HG03439 (cell line): Measurements from ENCODE around the gene RCC1.
A peak's percentile ranks its signal among the peaks of the same experiment; 100 is the strongest.
"Not testable (repeated sequence)": the region's sequence is repeated elsewhere in the genome, so short reads cannot be mapped to it uniquely, and the experiment has no call there.

Experiments
- ATAC-seq: cut with Tn5 transposase; IDR thresholded peaks from one replicate; pipeline ENCODE4 v1.9.1; 2021; ENCODE audit warnings: mild to moderate bottlenecking, moderate library complexity; ENCODE audit not compliant: unreplicated experiment

Gene RCC1

DNA sequence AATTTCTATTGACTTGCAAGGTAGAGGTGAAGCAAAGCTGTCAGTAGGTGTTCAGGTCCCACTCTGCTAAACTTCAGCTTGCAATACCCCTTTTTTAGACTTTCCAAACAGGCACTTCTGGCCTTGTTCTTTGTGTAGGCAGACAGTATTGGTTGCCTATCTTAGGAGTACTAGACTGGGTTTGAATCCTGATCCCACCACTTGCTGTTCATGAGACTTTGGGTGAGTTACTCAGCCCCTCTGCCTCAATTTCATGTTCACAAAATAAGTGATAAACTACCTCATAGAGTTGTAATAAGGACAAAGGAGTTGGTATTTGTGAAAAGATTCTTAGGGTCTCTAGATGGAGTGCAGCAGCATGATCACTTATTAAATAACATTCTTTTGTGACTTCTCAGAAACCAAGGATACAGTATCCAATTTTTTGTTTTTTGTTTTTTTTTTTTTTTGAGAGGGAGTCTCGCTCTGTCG lies 5.2 kb downstream of the RCC1 start:
- no peak for ATAC-seq

DNA sequence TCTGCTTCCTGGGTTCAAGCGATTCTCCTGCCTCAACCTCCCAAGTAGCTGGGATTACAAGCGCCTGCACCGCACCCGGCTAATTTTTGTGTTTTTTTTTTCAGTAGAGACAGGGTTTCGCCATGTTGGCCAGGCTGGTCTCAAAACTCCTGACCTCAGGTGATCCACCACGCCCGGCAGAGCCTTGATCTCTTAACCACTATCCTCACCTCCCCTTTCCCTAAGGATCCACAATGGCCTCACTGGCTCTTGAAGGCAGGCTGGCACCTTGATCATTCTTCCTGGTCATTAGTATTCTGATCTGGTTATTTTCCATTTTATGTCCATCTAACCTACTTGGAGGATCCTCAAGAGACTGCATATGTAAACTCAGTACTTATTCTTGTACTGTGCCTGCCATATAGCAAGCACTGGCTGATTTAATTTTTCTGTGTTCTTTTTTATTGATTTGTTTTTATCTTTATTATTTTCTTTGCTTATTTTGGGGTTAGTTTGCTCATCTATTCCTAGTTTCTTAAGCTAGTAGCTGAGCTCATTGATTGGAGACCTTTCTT lies 6.3 kb downstream of the RCC1 start:
- no peak for ATAC-seq

DNA sequence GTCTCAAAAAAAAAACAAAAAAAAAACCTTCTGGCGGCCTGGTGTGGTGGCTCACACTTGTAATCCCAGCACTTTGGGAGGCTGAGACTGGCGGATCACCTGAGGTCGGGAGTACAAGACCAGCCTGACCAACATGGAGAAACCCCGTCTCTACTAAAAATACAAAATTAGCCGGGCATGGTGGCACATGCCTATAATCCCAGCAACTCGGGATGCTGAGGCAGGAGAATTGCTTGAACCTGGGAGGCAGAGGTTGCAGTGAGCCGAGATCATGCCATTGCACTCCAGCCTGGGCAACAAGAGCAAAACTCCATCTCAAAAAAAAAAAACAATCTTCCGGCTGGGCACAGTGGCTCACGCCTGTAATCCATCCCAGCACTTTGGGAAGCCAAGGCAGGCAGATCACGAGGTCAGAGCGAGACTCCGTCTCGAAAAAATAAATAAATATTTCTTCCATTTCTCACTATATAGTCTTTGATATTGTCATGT lies 8.6 kb downstream of the RCC1 start:
- ATAC-seq: not testable (repeated sequence)

DNA sequence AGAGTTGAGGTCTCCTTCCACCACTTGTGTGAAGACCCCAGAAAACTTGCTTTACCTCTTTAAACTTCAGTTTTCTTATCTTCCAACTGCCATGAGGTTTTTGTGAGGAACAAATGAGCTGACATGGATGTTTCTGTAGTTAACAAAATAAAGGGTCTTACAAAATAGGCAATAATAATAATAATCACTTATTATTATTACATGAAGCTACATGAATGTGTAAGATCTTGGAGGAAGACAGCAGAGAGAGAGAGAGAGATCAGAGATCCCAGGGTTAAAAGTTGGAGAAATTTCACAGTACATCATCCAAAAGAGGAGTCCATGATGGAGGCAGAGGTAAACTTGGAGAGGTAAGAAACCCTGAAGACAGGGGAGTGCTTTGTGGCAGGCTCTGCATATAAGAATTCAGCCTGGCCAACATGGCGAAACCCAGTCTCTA lies 10.7 kb downstream of the RCC1 start:
- ATAC-seq: no peak

DNA sequence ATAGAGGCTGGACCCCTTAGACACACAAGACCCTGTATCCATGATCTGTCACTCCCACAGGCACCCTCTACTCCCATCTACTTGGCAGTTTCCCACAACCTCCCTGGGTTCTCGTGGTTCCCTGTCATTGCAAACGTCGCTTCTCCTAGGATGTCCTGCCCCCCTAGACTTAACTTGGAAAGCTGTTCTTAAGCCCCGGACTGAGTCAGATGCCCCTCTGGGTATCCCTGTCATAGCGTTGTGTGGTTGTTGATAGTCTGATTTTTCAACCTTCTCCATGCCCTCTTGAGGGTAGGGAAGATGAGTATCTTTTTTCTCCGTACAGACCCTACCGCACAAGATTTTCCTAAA lies 11.8 kb downstream of the RCC1 start:
- ATAC-seq: peak; percentile 1

DNA sequence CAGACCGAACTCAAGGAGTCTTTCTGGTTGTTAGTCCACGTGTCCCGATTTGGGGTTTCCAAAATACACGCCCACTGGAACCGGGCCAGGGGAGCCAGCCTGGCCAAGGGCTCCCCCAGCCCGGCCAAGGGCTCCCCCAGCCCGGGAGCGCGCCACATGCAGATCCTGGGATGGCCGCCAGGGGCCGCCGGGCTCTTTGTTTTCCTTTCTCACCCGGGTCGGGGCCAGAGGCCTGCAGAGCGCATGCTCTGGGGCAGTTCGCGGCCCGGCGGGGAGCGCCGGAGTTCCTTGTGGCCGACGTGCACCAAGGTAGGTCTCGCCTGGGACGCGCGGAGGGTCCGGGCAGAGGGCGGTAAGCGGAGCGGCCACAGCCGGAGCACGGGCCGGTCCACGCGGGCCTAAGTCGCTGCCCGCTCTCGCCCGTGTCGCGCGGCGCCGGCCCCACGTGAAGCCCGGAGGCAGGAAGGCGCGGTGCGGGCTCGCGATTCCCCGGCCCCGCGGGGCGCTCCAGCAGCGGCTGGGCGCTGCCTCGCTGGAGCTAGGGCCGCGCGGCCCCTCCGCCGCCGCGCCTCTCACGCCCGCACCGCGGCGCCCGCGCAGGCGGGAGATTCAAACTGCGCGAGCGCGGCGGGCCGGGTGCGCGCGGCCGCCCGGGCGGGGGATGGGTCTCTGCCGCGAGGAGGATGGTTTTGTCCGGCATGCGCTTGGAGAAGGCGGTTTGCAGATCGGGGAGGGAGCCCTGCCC lies 12.3 kb downstream of the RCC1 start:
- peak; percentile 81 for ATAC-seq

DNA sequence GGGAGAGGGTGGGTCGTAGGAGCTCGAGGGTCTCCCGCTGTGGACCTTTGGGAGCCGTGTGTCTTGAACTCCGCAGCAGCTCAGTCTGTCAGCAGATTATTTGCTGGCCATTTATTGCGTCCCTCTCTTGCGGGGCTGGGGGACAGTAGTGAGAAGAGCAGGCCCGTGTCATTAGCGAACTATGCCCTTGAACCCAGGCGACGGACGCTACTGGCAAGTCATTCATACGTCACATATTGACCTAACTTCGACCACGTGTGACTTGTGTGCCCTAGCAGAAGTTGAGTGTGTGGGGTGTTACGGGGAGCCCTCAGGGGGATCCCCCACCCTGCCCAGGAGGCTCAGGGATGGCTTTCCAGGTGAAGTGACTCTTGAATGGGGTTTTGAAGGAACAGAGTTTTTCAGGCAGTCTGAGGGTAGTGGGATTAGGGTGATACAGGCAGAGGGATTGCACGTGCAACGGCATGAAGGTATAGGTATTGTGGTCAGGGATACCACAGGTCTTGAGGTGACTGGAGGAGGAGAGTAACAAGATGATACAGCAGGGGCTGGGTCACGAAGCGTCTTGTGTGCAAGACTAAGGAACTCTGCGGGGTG lies 13.0 kb downstream of the RCC1 start:
- no peak for ATAC-seq

DNA sequence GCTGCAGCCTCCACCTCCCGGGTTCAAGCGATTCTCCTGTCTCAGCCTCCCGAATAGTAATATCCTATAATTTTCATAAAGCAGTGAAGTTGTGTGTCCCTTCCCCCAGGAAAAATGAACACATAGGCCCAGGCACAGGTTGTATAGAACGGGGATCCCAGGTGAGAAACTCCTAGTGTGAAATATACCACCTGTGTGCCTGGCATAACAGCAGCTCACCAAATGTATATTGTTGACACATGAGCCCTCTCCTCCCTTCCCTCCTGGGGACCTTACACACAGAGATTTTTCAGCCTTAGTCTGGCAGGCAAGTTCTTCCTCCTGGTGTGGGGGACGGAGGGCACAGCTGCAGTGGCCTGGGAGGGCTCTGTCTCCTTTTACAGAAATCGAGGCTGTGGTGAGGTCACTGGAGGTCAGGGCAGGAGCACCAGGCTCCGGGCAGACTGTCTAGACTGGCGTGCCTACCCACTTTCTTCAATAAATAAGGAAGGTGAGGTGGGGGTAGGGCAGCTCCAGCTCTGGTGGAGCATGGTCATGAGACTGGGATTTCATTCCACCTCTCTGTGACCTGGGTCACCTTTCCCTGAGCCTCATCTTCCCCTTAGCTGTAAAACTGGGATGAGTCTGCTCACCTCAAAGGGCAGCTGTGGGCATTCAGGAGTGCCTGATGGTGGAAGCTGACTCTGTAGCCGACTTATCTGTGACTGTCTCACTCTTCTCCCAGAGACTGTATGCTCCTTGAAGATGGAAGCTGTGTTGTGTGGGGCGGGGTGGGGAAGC lies 14.3 kb downstream of the RCC1 start:
- no peak for ATAC-seq

DNA sequence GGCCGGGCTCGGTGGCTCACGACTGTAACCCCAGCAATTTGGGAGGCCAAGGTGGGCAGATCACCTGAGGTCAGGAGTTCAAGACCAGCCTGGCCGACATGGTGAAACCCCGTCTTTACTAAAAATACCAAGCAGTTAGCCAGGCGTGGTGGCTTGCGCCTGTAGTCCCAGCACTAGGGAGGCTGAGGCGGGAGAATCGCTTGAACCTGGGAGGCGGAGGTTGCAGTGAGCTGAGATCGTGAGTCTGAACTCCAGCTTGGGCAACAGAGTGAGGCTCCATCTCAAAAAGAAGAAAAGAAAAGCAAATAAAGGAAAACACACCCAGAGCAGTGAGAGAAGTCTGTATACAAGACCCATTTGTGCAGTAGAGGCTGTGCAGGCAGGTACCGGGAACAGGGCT lies 15.0 kb downstream of the RCC1 start:
- ATAC-seq: not testable (repeated sequence)

DNA sequence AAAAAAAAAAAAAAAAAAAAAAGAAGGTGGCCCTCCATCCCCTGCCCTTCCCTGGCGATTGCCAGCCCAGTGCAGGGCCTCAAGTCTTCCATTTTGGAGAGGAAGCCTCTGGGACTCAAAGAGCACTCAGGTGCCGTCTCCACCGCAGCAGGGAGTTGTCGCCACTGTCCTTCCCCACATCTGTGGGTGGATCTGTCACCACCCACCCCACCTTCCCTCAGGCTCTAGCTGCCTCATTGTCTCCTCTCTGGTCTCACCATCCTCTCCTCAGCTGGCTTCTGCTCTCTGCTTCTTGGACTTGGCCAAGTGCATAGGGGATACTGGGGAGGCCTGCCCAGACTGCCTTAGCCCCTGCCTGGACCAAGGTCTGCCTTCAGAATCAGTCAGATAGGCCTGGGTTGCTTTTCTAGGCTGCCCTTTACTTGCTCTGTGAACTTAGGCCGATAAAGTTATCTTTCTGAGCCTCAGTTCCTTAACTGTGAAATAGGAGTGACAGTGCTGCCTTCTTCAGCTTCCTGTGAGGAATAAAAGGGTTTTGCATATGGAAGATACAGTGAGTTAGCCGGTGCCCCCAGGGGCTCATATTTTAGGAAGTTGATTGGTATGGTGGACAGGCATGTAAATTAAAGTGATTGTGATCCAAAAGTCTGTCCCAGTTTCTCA lies 15.8 kb downstream of the RCC1 start:
- no peak for ATAC-seq

DNA sequence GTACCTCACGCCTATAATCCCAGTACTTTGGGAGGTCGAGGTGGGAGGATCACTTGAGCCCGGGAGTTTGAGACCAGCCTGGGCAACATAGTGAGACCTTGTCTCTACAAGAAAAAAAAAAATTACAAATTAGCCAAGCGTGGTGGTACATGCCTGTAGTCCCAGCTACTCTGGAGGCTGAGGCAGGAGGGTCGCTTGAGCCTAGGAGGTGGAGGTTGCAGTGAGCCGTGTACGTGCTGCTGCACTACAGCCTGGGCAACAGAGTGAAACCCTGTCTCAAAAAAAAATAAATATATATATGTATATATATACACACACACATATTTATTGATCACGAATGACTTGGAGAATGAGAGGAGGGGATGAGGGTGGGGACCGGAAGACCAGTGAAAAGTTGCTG lies 16.7 kb downstream of the RCC1 start:
- ATAC-seq: not testable (repeated sequence)

DNA sequence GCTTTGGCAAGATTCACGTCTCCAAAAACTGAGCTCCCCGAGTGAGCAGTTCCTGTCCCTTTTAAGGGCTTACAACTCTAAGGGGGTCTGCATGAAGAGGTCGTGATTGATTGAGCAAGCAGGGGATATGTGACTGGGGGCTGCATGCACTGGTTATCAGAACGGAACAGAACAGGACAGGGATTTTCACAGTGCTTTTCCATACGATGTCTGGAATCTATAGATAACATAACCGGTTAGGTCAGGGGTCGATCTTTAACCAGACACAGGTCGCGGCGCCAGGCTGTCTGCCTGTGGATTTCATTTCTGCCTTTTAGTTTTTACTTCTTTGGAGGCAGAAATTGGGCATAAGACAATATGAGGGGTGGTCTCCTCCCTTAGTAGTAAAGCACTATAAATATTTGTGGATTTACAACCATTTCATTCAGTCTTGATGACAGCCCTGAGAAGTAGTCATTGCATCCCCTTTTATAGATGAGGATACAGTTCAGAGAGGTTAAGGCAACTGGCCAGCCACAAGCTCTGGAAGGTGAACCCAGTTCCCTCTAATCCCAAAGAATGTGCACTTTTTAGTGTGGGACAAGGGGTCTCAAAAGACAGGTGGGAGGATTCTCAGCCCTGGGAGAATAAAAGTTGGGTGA lies 19.3 kb downstream of the RCC1 start:
- ATAC-seq: not testable (repeated sequence)

DNA sequence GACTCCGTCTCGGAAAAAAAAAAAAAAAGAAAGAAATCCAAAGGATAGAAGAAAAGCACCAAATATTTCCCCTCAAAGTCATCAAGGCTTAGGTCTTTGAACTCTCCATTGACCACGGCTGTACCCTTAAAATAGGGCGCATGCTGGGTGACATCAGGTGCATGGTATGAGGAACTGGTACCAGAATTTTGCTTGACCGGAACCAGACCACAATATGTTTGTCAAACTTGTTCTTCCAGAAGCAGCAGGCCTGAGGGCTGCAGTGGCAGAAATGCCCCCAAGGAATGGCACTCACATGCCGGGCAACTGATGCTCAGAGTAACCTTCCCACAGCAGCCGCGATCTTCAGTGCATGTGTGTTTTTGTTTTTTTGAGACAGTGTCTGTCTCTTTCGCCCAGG lies 21.0 kb downstream of the RCC1 start:
- no peak for ATAC-seq

DNA sequence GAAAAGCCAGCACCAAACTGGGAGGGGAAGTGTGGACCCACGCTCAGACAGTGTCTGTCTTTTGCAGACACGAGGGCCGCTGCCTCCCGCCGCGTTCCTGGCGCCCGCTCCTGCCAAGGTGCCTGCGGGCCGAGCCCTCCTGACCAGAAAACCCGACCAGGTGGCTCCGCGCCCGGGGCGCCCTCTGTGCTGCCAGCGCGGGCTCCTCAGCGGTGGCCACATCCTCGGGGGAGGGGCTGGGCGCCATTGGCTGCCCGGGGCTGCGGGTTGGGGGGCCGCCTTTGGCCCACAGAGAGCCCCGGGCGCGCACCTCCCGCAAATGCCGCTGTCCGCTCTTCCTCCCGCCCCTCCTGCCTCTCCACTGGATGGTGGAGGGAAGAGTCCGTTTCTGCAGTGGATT lies 24.6 kb downstream of the RCC1 start:
- no peak for ATAC-seq

DNA sequence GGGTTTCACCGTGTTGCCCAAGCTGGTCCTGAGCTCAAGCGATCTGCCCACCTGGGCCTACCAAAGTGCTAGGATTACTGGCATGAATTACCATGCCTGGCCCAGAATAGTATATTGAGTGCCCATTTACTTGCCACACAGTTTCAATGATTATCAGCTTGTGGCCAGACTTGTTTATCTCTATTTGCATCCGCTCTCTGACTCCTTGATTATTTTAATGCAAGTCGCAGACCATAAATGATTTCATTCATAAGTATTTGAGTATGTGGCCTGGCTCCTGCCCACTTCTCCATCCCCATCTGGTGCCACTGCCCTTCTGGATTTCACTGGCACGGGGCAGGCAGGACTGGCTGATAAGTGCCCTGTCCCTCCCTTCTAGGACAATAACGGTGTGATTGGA lies 28.8 kb downstream of the RCC1 start:
- no peak for ATAC-seq

DNA sequence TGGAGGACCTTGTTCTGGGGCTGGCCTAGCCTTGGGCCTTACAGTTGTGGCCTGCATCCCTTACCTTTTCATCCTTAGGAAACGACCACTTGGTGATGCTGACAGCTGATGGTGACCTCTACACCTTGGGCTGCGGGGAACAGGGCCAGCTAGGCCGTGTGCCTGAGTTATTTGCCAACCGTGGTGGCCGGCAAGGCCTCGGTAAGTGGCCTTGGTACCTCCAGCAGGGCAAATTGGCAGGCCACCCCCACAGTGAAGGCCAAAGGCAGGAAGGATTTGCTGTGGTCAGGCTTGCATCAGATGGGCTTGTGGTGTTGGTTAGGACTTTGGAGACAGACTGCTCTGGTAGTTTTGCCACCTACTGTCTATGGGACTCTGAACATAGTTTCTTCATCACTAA lies 29.3 kb downstream of the RCC1 start:
- no peak for ATAC-seq

DNA sequence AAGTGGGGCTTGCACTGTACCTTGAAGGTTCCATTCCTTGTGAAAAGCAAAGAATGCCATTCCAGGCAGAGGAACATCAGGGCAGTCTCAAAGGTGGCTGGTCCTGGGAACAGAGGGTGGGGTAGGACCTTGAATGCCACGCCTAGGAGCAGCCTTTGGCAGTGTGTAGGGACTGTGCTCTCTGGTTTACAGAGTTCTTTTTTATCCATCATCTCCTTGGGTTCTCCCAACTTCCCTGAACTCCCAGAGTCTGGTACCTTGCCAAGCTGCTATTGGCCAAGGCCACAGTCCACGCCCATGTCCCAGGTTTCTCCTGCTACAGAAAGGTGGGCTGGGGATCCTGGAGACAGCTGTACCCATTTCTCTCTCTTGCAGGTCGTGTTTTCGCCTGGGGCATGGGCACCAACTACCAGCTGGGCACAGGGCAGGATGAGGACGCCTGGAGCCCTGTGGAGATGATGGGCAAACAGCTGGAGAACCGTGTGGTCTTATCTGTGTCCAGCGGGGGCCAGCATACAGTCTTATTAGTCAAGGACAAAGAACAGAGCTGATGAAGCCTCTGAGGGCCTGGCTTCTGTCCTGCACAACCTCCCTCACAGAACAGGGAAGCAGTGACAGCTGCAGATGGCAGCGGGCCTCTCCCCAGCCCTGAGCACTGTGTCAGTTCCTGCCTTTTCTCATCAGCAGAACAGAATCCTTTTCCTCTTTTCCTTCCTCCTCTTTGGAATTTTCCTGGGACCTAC lies 31.8 kb downstream of the RCC1 start:
- ATAC-seq: no peak

DNA sequence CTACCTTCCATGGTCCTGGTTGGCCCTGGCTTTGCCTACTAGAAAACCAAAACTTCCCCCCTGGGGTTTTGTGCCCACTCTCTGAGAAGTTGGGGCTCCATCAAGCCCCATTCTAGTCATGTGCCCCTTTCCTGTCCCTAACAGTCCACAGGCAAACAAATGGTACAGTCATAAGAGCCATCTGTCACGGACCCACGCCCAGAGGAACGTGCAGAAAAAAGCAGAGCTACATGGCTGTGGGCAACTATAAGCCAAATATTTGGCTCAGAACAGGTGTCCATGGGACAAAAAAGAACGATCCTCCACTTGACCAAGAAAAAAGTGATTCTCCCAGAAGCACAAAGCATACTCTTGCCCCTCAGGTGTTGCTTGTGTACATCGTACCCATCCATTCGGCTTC lies 32.4 kb downstream of the RCC1 start:
- ATAC-seq: no peak

DNA sequence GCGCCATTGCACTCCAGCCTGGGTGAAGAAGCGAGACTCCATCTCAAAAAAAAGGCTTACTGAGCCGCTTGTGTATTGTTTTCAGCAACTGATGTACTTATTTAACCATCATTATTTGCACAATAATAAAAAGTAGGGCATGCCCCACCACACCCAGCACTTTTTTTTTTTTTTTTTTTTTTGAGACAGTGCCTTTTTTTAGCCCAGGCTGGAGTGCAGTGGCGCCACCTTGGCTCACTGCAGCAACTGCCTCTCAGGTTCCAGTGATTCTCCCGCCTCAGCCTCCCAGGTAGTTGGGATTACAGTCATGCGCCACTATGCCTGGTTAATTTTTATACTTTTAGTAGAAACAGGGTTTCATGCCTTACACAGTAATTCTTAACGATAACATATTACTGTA lies 34.8 kb downstream of the RCC1 start:
- ATAC-seq: no peak
